HG03039 (cell line): ENCODE data around the gene FOXN3.
"Not testable (repeated sequence)": the region's sequence is repeated elsewhere in the genome, so short reads cannot be mapped to it uniquely, and the experiment has no call there.

Experiments
- ATAC-seq: cut with Tn5 transposase; IDR thresholded peaks from one replicate; pipeline ENCODE4 v1.9.1; 2021; ENCODE audit warnings: mild to moderate bottlenecking, moderate library complexity; ENCODE audit not compliant: unreplicated experiment

Gene FOXN3

DNA sequence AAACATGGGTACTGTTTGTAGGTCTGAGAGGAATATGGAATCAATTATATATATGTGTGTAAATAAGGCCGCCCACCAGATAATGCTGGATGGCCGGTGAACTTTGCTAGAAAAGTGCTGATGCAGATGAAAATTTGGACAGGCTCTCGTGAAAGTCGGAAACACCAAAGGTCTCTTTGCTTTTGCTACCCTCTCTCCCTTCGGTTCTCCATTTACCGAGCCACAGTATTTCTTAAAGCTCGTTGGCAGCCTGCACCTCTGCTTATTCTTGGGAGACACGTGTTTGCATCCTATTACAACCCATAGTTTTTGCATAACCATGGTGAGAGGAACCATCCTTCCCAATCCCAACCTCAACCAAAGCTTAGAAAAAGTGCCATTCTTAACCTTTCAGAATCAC lies 109.6 kb downstream of the FOXN3 start:
- no peak for ATAC-seq

DNA sequence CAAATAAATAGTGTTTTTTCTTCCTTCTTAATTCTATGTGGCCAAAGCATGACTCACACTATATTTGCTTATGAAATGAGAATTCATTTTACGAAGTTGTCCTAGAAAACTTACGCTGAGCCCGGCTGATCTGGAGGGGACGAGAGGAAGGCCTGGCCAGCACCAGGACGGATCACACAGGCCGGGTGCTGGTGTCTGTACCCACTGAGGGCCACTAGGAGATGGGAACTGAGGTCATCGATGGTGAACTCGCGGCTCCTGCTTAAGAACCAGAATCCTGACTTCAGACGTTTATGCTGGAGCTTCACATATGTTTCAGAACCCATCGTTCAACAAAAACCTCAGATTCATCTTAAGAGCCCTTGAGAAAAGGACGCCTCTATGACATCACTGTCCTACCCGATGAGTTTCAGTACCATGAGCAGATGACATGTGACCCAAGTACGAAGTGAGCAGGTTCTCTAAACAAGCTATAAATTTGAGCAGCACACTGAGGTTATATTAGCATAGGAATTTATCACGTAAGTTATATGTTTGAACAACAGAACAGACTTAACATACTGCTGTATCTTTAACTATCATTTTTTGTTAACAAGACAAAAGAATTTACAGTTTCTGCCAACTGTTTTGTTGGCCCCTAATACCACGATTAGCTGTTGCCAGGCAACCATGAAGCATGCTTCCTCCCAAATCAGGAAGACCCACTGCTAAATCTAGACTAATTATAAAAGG lies 111.9 kb downstream of the FOXN3 start:
- ATAC-seq, result peak; percentile 35

DNA sequence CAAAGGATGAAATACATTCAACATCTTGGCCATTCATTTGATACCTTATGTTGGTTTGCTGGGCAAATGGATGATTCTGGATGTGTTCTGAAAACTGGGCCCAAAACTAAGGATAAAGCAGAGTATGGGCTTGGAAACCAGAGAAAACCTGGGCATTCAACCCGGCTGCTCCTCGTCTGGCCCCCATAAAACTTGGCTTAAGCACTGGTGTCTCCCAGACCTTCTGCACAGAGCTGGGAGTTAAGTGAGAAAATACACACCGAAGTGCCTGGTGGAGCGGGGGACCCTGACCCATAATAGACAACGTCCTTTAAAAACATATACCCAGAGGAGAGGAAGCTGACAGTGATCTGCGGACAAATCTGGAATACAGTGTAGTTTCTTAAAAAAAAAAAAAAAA lies 112.5 kb downstream of the FOXN3 start:
- no peak for ATAC-seq

DNA sequence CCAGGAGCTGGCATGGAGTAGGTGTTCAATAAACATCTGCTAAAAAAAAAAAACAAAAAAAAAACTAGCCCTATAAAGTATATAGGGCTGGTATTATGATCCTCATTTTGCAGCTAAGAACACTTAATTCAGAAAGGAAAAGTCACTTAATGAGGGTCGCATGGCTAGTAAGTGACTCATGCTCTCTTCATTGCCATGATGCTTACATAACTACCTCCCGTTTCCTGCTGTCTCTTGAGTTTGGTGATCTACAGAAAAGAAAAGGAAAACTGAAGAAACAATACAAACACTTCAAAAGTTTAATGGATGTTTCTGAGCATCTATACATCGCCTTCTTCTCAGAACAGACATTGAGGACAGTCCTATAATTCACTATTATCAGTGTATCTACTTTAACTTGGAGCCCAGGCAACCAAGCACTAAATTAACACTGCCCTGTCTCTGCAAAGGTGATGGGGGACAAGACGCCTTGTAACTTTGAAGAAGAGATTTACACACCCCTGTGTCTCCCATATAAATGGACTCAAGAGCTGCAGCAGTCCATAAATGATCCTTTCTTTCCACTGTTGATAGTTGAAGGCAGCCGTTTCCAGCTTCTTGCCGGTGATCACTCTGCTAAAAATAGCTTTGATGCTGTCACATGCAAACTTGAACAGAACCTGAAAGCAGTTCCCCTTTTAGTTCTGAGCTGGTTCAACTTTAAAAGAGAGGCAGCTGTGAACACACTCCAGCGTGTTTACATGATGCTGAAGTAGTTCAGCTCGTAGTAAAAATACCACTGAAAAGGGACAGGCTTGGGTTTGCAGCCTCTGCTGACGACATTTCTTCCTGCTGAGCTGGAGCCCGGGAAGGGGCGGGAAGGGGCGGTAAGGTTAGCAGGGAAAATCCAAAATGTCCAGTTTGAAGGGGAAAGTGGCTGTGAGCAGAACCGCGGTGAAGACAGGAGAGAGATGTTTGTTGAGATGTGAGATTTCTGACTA lies 113.3 kb downstream of the FOXN3 start:
- peak; percentile 48 for ATAC-seq

DNA sequence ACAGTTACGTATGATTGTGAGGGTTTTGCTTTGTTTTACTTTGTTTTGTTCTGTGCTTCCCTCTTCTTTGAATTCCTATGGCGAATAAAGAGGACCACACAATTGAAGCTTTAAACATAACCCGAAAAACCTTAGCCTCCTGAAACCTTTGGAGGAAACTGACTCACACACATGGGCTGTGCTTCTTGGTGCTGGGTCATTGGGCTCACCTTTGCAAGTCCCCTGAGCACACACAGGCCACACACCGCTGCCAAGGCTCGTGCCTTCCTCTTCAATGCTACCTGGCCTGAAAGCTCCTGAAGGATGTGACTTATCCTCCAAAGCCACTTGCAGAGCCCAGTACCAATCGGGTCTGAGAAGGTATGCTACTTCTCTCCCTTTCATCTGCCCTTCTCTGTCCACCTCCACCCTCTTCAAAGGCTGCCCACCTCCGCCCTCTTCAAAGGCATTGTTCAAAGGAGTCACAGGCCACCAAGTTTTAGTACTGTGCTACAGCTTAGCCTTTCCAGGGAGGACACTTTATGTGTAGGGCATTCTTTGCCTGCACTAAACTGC lies 114.6 kb downstream of the FOXN3 start:
- no peak for ATAC-seq

DNA sequence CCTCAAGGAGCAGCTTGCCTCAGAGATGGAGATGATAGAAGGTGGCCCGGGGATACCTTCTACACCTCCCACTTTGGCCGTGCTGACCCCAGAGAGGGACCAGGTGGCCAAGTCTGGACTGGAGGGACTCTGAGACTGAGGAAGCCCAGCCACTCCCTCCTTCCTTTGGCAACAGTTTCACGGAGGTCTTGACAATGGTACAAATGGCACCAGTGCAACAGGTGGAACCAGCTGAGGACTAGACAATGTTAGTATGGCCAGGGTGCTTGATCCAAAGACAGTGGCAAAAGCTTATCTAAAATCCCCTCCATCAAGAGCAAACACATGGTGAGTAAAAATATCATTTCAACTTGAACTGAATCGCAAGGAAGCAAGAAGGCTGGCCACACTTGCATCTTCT lies 117.4 kb downstream of the FOXN3 start:
- ATAC-seq, result no peak

DNA sequence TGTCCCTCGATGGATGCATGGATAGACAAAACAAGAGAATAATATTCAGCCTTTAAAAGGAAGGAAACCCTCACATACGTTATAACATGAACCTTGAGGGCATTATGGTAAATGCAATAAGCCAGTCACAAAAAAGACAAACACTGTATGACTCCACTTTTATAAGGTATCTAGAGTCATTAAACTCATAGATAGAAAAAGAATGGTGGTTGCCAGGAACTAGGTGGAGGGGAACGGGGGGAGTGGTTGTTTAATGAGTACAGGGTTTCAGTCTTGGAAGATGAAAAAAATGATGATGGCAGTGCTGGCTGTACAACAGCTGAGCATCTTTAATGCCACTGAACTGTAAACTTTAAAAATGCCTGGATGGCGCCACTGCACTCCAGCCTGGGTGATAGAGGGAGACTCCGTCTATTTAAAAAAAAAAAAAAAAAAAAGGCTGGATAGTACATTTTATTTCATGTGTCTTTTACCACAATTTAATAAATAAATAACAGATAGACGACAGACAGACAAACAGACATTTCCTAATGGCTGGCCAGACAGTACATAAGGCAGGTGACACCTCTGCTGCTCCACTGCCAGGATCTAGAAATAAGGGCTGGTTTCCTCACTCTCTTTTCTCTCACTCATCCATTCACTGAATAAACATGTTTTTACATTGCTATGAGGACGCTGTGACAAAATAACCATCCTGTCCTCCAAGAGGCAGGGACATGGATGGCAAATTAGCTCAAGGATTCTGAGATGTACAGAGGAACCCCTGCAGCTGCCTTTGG lies 118.8 kb downstream of the FOXN3 start:
- ATAC-seq, result no peak

DNA sequence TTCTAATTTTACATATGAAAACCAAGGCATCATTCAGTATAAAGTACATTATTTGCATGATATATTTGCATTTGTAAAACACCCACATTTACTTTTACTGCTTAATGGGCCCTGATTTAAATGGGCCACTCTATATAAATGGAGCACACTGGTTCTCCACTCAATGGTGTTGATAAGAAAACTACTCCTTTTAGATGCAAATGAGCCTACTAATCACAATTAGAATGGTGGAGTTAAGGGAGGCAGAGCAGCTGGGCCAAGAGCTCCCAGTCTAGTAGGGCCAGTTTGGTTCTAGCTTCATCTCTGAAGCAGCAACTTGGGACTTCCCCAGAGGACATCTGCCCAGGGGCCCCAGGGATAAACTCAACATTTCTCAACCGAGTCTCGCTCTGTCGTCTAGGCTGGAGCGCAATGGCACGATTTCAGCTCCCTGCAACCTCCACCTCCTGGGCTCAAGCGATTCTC lies 120.7 kb downstream of the FOXN3 start:
- ATAC-seq, result peak; percentile 50

DNA sequence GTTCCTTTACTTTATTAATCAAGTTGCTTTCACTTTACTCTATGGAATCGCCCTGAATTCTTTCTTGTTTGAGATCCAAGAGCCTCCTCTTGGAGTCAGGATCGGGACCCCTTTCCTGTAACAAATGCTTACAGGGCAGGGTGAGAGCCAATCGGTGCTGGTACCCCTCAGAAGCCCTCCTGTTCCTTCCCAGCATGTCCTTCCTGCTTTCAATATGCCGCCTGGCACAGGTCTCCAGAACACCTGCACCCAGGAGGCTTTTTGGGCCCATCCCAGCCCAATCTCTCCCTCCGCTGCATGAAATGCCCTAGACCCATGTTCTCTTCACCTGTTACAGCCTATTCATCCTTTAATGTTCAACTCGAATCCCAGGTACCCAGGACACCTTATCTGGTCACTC lies 122.2 kb downstream of the FOXN3 start:
- ATAC-seq, result no peak

DNA sequence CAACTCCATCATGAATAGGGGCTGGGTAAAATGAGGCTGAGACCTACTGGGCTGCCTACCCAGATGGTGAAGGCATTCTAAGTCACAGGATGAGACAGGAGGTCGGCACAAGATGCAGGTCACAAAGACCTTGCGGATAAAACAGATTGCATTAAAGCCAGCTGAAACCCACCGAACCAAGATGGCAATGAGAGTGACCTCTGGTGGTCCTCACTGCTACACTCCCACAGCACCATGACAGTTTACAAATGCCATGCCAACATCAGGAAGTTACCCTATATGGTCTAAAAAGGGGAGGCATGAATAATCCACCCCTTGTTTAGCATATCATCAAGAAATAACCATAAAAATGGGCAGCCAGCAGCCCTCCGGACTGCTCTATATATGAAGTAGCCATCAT lies 122.6 kb downstream of the FOXN3 start:
- not testable (repeated sequence) for ATAC-seq

DNA sequence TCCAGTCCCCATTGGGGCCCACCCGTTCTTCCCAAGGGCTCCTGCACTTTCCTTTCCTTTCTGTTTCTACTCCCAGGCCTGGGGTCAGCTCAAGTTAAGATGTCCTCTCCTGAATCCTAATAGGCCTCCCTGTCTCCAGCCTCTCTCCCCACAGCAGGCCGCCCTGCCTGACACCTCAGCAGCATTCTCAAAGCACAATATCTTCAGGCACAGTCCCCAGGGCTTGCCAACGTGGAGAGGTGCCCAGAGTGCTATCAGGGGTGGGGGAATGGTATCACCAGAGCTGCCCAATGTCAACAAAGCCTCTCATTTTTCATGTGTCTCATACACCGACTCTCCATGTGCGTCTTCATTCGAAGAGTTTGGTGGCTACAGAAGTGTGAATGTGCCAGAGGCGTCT lies 123.0 kb downstream of the FOXN3 start:
- no peak for ATAC-seq

DNA sequence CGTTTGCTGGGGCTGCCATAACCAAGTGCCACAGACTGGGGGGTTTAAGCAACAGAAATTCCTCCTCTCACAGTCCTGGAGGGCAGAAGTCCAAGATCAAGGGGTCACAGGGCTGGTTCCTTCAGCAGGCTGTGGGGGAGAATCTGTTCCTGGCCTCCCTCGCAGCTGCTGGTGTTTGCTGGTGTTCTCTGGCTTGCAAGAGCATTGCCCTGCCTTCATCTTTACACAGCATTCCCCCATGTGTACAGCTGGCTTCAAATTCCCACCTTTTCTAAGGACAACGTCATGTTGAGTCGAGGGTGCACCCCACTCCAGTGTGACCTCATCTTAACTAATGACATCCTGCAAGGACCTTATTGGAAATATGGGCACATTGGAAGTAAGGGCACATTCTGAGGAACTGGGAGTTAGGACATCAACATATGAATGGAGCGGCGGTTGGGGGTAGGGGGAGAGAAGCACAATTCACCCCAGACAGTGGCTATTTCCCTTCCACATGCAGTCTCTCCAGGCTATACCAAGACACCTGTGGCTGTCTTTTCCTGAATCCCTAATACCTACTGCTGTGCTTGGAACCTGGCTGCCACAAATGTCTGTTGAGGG lies 123.6 kb downstream of the FOXN3 start:
- no peak for ATAC-seq

DNA sequence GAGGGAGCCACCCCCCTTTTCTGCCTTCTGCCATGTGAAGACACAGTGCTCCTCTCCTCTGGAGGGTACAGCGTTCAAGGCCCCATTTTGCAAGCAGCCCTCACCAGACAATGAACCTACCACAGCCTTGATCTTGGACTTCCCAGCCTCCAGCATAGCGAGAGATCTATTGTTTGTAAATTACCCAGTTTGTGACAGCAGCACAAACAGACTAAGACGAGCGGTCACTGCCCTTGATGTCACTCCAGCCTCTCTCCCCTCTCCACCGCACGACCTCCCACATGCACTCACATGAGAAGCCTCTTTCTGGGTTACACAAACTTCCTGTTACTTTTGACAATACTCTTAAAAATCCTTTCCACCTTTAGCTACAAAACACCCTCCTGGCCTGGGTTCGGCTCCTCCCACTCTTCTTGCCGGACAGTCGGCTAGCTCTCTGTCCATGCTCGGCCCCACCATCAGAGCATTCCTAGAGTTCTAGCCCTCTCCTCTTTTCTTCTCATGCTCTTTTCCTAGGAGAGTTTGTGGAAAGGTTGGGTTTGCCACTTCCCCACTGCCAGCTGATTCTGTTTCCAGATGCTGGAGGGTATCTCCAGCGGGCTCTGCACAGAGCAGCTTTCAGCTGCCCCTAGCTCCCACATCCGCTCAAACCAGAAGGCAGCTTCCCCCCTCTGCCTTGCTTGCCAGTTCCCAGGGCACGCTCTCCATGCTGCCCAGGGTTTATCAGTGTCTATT lies 124.3 kb downstream of the FOXN3 start:
- no peak for ATAC-seq

DNA sequence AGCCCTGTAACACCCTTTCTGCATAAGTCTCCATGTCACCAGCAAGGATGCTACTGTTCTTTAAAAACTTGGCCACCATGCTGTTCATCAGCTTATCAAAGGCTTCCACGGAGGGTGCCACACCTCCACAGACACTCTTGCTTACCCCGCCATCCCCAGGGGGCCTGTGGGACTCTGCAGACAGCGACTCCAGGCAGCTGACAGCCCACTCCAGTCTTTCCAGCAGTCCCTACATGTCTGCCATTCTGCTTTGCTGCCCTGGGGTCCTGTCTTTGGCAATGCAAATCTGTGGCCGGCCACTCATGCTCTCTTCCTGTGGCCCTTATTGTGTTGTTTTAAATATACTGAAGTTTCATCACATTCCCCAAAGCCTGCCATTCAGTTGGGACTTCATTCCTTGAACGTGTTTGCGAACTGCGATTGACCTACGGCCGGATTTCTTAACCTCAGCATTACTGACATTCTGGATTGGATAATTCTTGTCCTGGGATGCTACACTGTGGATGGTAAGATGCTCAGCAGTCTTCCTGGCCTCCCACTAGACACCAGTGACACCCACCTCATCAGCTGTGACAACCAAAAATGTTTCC lies 125.6 kb downstream of the FOXN3 start:
- ATAC-seq, result no peak

DNA sequence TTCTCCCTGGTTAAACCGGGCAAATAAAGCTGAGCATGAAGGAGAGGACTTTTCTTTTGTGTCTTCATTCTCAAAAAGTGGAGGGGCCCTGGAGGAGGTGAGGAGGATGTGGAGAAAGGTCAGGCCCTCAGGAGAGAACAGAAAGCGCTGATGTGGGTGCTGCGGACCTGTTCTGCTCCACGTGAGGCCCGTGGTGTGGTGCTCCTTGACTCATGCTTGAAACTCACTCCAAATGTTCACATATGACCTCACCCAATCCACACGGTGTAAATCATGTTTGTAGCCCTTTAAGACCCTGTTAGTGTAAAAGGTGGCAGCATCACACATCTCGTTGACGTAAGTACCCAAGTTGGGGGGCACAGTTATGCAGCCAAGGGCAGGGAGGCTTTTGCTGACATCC lies 126.2 kb downstream of the FOXN3 start:
- ATAC-seq, result no peak

DNA sequence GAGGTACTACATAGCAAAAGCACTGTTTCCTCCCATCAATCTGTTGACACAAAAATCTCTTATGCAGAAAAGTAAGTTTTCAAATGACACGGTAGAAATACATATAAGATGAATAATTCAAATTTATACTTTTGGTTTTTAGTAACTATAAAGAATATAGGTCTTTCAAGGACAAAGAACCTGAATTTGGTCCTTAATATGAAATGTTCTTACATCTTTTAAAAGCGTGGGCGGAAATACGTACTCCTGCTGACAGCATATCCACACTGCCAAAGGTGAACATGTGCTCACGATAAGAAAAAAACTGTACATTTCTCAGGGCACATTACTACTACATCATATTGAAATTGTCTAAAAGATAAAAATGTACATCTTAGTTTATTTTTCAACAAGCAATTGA lies 127.6 kb downstream of the FOXN3 start:
- ATAC-seq, result no peak

DNA sequence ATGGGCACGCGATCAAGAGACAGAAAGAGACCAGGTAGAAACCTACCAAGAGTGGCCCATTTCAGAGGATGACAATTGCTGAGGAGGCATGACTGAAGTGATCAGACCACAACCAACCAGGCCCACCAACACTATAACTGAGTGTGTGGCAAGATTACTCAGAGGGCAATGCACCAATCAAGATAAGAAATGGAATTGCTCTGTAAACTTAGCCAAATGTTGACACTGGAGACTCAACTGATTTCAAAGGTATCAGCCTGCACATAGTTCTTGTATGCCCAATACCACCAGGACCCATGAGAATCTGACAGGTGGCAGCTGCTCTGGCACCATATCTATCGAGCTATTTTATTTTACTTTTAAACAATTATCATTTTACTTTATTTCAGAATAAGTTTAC lies 128.9 kb downstream of the FOXN3 start:
- ATAC-seq, result no peak

DNA sequence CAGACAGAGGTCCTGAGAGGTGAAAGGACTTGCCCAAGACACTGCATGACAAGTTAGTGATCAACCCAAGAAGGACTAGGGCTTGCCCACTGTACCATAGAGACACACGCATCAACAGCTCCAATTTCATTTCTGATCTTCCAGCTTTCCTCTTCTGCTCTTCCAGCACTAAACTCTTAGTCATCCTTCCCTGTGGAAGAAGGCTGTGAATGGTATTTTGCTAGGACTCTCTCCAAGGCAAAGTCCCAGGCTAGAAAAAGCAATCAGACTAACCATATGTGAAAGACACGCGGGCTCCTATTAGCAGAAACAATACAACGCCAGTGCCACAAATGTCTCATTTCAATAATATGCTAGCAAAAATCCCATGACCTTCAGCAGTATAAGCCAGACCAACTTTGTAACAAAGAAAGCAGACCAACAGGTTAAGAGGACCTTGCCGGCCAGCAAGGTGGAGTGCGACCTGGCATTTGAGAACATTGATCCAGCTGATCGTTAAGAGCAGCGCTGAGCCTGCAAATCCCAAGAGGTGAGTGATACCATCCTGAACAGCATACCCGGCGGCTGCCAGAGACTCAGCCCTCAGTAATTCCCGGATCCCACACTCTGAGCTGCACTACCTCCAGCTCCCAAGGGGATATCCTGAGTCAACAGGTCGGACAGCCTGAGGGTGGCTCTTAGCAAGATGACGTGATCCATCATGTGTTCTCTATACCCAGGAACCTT lies 132.5 kb downstream of the FOXN3 start:
- ATAC-seq, result no peak
